HG02884 (cell line): ENCODE results near the gene DYNLT4.

Source experiments
- ATAC-seq: cut with Tn5 transposase; IDR thresholded peaks from one replicate; pipeline ENCODE4 v1.9.1; 2021; ENCODE audit warnings: mild to moderate bottlenecking, moderate library complexity; ENCODE audit not compliant: unreplicated experiment

Gene DYNLT4

DNA sequence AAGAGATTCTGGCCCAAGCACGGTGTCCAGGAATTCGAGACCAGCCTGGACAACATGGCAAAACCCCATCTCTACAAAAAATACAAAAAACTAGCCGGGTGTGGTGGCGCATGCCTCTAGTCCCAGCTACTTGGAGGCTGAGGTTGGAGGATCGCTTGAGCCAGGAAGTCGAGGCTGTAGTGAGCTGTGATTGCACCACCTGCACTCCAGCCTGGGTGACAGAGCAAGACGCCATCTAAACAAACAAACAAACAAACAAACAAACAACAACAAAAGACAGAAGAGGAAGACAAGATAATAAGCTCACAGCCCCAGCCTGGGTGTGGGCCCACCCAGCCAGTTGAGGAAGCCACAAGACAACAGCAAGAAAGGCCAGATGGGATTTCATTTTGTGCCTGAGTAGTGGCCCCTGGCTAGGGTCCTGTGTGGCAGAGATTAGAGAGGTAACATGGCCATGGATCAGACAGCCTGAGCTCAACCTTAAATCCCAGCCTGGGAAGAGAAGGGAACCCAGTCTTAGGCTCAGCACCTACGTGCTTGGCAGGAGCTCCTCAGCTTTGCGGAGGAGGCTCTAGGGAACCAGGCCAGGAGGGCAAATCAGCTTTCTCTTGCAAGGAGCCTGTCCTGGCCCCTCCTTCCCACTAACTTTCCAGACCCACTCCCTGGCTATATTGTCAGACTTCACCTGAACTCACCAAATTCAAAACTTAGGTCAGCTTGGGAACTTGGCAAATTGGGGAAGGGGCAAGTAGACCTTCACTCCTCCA is 14.2 kb downstream of the DYNLT4 start:
- ATAC-seq = no peak

- no peak for ATAC-seq
Measured at GRCh38 chr1:44790968-44791801, 16.0 kb downstream of the DYNLT4 start.

DNA sequence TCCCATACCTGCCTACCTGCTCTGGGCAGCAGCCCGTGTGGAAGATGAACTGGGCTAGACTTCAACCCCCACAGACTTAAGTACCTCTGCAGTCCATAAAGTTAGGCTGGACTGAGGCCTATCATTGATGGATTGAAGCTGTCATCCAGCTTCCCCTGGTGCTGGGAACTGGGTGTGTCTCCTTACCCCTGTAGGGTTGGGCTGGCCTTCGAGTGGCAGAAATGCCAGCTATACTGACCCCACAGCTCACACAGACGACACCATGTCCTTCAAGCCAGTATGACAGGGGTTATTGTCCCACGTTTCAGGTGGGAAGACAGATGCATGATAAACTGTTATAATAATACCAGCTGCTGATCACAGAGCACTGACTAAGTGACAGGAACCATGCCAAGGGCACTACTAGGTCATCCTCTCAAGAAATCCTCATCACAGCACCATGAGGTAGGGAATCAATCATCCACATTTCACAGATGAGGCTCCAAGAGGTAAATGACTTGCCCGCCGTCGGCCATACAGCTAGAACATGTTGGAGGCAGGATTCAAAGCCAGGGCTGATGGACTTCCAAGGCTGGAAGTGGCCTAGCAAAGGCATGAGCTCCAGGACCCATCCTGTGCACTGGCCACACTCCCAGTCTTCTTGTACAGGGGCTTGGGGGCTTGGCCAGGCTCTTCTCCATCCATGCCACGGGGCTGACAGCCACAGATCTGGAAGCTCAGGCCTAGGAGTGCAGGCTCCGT is 18.9 kb downstream of the DYNLT4 start, which contains the start of gene BEST4:
Gene BEST4, minus strand, starts transcription at position 51 of the 741 bp plus-strand sequence. CDS start 465 bp downstream, outside the sequence.
- no peak for ATAC-seq

GRCh38 chr1:44787506-44787905 is 19.6 kb downstream of the DYNLT4 start:
- no peak for ATAC-seq

GRCh38 chr1:44786841-44787426 is 20.2 kb downstream of the DYNLT4 start:
- ATAC-seq = no peak

DNA sequence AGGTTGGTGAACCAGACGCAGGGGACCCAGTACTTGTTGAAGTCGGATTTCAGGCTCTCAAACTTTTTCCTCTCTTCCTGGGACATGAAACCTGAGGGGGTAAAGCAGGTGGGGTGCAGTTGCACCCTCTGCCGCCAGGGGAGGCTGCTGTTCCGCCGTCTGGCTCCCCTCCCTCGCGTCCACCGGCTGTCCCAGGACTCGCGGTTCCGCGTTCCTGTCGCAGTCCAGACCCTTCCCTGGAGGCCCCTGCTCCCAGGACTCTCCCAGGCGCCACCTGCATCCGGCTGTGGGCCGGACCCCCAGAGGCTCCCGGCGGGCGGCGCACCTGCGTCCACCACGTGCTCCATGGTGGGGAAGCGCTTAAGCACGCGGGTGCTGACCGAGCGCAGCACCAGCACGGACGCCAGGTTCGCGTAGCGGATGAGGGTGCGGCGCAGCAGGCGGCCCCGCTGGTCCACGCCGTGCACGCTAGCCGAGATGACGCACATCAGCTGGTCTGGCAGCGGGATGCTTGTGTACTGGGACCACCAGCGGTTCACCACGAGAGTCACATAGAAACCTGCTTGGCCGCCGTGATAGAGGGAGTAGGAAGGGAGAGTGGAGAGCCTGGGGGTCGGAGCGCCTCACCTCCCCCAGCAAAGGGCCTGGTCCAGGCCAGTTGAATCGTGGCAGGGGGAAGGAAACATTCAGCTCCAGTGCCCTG is 20.9 kb downstream of the DYNLT4 start:
- ATAC-seq = no peak

DNA sequence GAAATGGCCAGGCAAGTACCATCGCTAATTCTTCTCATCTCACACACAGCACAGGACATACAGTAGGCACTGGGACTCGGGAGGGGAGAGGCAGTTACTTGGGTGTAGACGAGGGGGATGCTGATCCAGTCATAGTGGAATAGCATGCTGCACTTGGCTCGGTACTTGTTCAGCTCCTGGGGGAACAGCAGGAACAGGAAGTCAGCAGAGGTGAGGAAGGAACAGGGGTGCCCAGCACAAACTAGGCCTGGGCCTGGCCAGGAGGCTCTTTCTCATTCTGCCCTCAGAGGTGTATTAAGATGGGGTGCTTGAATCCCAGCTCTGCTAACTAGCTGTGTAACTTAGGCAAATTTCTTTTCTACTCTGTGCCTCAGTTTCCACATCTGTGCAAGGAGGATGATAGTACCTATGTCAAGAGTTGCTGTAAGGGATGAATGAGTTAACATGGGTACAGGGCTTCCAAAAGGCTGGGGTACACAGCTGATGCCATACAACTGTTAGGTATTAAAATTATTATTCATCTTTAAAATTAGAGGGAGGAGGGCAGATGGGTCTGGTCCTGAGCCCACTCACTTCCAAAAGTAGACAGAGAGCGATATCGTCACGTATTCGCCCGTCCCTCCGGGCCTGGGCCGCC is 21.5 kb downstream of the DYNLT4 start:
- ATAC-seq = no peak

DNA sequence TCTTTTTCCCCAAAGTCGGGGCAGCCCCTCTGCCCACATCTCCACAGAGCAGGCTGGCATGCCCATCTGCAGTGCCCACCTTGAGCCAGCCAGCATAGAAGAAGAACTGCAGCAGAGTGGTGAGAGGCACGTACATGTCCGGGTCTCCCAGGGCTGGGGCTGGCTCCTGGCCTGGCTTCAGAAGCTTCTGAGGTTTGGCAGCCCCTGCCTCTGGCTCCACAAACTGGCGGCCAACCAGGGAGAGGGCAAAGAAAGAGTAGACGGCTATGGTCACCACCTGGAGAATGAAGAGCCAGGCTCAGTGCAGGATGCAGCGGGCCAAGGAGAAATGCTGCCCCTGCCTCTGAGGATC is 22.1 kb downstream of the DYNLT4 start:
- ATAC-seq = no peak

DNA sequence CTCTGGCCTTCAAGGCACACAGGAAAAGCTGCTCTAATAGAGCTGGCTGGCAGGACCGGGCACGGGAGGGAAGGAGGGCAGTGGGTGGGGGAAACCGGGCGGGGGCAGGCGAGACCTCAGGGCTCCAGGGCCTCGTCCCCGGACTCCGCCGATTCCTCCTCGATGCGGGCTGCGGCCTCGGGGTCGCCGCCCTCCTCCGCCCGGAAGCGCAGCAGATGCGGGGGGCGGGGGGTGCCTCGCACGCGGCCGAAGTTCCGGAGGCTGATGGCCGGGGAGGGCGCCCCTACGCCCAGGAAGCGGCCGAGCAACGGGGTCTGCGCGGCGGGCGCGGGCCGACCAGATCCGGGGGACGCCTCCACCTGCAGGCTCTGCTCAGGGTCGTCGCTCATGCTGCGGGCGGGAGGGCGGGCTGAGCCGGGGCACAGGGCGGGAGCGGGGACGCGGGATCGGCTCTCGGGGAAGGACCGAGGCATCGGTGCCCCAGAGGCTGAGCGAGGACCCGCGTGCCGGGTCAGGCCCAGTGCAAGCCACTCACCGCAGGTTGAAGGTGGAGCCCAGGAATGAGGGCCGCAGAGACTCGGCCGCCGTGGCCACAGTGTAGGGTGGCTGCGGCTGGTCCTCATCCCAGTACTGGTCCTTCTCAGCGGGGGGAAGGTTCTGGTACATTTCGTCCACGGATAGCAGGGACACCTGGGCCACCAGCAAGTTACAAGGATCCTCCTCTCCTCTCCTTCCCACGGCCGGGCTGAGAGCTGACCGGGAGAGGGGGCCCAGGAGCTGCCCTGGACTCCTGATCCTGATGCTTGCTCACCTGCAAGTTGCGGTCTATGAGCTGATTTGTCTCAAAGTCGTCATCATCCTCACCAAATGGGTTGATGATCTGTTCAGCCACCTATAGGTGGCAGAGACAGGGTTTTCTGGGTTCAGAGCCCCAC is 22.8 kb downstream of the DYNLT4 start:
- ATAC-seq = no peak

DNA sequence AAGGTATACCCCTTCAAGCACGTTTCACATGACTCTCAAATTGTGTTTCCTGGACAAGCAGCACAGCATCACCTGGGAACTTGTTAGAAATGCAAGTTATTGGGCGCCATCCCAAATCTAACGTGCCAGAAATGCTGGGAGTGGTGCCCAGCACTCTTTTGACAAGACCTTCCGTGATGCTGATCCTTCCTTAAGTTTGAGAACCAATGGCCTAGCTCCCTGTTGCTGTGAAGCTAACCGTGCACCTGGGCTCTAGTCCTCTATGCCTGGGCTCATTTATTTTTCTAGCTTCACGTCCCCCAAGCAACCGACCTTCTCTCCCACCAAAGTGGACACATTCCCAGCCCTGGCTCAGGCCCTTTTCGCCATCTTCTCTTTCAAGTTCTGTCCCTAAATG is 23.5 kb downstream of the DYNLT4 start:
- ATAC-seq = no peak

GRCh38 chr1:44780583-44781121 is 26.5 kb downstream of the DYNLT4 start:
- ATAC-seq = no peak

DNA sequence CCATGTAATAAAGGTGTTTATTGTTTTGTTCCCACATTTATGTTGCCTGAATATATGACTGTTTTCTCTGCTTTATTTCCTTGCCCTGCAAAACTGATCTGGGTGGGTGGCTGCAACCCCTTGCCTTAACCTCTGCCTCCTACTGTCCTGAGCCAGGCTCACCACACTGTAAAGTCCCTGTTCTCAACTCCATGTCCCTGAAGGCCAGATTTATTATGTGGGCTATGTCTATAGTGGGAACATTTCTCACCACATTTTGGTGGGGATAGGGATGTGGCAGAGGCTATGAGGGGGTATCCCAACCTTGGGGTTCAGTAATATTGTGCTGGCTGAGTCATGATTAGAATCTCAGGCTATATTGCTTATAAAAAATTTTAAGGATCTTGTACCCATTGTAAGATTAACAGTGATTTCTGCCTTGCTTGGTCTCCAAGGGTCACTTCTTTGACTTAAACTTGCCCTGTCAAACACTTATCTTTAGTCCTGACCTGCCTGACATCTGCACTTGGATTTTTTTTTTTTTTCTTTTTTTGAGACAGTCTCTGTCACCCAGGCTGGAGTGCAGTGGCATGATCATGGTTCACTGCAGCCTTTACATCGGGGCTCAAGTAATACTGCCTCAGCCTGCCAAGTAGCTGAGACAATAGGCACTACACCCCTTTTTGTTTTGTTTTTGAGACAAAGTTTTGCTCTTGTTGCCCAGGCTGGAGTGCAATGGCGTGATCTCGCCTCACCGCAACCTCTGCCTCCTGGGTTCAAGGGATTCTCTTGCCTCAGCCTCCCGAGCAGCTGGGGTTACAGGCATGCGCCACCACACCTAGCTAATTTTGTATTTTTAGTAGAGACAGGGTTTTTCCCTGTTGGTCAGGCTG is 28.2 kb downstream of the DYNLT4 start:
- ATAC-seq = no peak

DNA sequence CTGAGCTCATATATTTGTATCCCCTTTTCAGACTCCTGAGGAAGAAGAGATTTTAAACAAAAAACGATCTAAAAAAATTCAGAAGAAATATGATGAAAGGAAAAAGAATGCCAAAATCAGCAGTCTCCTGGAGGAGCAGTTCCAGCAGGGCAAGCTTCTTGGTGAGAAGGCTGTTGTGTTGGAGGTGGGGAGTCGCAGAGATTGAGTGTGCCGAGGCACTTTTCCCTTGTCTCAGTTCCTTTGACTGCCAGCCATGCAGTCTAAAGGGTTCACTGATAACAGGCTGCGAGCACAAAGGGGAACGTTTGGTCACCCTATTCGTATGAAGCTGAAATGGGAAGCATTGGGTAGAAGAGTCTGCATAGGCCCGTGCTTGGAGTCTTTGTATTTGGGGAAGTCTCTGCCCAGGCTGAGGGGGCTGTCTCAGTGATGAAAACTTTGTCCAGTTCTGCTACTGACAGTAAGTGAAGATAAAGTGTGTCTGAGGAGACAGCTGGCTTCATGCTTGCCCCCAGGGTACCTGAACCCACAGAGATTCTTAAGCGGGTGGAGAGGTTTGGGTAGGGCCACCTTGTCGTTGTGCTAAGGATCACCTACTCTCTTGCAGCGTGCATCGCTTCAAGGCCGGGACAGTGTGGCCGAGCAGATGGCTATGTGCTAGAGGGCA is 29.0 kb downstream of the DYNLT4 start:
- no peak for ATAC-seq

- no peak for ATAC-seq
Measured at GRCh38 chr1:44777547-44777946, 29.6 kb downstream of the DYNLT4 start.

- no peak for ATAC-seq
Measured at GRCh38 chr1:44776730-44777068, 30.5 kb downstream of the DYNLT4 start.

- ATAC-seq = no peak
Measured at GRCh38 chr1:44775930-44776729, 31.0 kb downstream of the DYNLT4 start.
